GM18858 (cell line): ENCODE measurements around the gene WDR35.
"Not testable (repeated sequence)": the region's sequence is repeated elsewhere in the genome, so short reads cannot be mapped to it uniquely, and the experiment has no call there.

Source experiments
- ATAC-seq: cut with Tn5 transposase; IDR thresholded peaks from one replicate; pipeline ENCODE4 v1.9.1; 2021; ENCODE audit not compliant: unreplicated experiment

WDR35 gene

DNA sequence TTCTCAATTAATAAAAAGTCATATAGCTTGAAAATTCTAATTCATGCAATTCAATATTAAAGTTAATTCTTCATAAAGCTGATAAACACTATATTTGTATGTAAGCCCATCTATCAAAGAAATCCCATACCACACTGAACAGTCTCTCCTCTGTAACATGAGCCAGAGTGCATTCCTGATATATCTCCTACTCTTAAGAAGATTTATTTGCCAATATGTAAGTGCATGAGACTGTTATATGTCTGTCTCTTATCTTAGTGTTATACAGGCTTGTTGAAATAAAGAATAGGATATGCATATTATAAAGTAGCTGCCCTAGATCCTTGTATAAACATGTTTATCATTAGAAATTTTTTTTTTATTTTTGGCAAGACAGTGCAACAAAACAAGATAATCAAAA is 47.7 kb downstream of the WDR35 start:
- no peak for ATAC-seq

DNA sequence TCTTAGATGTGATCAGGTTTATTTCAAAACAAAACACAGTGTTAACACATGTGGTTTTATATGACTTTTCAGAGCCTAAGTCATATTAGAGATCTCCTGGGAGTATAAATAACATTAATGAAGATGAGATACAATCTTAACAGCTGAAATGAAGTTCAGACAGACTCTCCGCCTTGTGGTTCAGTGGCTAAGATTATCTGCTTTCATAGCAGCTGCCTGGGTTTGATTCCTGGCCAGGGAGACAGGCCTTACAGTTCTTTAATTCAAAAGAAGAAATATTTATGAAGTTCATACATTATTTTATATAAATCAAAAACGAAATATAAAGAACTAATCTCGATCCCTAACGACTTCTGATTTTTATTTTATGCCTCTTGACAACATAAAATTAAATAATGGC is 52.9 kb downstream of the WDR35 start:
- ATAC-seq: no peak

DNA sequence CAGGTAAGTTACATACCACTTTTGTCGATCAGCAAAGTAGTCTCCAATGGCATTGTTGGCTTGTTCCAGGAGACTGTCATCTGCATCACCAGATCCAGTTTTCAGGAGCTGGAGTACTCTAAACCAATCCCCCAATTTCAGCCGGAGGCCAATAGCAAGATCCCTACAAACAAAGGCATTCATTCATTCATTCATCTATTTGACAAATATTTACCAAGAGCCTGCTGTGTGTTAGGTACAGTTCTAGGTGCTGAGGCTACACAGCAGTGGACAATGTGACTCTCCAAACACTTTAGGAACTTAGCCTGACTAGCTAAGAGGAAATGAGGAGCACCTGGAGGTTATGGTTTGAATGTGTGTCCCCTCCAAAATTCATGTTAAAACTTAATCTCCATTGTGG is 53.7 kb downstream of the WDR35 start:
- no peak for ATAC-seq

DNA sequence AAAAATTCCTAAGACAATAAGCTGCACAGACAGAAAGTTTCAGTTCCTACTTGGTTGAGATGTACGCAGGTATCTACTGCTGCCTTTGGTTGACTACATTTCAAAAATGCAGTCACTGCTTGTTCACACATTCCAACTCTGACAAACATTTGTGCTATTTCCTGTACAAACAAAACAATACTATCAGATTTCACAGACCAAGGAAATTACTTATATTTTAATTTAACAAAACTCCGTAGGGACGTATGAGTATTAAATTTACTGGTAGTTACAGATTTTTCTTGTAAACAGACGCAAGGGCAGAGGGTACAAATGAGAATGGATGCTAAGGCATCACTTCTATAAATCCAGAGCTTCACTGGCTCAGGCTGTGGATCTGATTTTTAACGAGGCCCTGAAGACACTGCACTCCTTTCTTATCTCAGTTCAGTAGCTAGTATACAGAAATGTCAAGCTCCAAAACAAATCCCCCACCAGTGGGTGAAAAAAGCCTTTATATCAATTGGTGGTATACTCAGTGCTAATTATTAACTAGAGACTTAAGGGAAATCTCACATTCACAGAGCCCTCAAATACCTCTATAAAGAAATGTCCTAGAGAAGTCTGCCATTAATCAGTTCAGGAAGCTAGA is 56.4 kb downstream of the WDR35 start:
- peak; percentile 86 for ATAC-seq

DNA sequence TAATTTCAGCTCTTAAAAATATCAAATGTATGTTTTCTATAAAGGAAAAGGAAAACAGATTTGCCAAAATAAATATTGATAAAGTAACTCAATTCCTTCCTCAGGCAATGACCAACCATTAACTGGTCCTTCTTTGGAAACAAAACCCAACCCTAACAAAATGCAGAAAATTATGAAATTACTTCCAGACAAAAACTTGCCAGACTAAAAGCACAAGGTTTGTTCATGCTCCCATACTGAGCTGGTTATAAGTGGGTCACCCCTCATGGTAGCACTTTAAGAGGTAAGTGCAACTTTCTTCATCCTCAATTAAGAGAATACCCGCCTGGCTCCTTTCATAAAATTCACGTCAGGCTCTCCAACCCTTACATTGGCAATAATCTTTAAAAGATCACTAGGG is 57.0 kb downstream of the WDR35 start:
- peak; percentile 22 for ATAC-seq

DNA sequence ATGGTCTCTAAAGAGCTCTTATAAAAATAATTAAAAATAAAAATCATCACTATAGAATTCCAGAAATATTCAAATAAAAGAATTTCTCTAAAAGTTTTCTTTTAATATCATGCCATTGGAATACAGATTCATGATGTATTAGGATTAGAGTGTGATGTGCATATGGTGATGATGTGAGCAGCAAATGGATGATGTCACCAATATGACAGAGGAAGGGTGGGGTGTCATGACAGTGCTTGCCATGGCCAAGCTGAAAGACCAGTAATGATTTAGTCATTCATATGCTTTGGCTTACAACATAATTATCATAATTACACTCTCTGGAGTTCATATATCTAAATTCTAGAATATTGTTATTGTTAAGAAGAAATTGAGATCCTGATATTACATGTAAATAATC is 60.7 kb downstream of the WDR35 start:
- ATAC-seq: no peak

DNA sequence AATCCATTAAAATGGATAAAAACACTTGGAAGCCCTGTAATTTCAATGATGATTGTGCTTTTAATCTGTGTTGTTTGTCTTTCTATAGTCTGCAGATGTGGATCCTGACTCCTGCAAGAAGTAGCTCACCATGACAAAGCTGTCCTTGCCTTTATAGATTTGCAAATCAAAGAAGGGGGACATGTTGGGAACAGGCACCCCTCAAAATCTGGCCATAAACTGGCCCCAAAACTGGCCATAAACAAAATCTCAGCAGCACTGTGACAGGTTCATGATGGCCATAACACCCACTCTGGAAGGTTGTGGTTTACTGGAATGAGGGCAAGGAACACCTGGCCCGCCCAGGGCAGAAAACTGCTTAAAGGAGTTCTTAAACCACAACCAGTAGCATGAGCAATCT is 62.1 kb downstream of the WDR35 start:
- not testable (repeated sequence) for ATAC-seq

DNA sequence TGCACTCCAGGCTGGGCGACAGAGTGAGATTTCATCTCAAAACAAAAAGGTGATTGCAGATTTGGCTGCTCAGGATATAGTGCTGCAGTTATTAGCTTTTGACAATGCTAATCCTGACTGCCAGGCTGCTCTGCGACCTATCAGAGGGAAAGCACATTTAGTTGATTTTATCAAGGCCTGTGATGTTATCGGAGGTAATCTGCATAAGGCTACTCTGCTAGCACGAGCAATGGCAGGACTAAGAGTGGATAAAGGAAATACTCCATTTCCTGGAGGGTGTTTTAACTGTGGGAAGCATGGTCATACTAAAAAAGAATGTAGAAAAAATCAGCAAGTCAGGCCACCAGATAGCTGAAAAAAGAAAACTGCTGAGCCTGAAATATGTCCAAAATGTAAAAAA is 65.4 kb downstream of the WDR35 start:
- not testable (repeated sequence) for ATAC-seq

DNA sequence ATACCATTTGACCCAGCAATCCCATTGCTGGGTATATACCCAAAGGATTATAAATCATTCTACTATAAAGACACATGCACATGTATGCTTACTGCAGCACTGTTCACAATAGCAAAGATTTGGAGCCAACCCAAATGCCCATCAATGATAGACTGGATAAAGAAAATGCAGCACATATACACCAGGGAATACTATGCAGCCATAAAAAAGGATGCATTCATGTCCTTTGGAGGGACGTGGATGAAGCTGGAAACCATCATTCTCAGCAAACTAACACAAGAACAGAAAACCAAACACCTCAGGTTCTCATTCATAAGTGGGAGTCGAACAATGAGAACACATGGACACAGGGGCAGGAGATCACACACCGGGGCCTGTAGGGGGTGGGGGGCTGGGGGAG is 67.7 kb downstream of the WDR35 start:
- ATAC-seq: not testable (repeated sequence)

DNA sequence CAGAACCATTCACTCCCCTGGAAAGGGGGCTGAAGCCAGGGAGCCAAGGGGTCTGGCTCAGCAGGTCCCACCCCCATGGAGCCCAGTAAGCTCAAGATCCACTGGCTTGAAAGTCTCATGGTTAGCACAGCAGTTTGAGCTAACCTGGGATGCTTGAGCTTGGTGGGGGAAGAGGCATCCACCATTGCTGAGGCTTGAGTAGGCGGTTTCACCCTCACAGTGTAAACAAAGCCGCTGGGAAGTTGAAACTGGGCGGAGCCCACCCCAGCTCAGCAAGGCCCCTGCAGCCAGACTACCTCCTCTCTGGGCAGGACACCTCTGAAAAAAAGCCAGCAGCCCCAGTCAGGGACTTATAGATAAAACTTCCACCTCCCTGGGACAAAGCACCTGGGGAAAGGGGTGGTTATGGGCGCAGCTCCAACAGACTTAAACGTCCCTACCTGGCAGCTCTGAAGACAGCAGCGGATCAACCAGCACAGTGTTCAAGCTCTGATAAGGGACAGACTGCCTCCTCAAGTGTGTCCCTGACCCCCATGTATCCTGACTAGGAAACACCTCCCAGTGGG is 73.4 kb downstream of the WDR35 start:
- no peak for ATAC-seq

DNA sequence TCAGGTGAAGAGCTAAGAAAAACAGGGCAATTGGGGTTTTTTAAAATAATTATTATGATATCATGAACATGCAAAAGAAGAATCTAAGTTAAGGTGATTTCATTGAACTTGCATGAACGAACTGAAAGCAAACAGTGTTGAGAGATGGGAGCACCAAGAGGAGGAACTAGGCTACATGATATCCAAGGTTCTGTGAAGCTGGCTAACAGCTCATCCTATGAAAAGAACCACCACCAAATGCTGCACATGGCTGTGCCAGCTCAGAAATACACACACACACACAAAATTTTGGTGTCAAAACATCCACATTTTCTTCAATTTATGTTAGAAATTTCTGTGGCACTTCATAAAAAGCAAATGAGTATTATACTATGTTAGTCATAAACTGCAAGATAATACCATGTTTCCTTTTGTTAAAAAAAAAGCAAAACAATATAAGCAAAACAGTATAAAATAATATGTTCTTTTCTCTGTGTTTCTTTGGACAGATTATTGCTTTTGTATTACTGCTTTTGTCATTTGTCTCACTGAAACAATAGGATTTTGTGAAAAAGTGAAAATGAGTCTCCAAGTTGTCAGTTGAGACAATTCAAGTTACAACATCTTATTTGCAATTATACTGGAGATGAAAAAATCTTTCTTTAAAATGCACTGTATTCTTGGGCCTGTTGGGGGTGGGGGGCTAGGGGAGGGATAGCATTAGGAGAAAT is 75.5 kb downstream of the WDR35 start:
- no peak for ATAC-seq

DNA sequence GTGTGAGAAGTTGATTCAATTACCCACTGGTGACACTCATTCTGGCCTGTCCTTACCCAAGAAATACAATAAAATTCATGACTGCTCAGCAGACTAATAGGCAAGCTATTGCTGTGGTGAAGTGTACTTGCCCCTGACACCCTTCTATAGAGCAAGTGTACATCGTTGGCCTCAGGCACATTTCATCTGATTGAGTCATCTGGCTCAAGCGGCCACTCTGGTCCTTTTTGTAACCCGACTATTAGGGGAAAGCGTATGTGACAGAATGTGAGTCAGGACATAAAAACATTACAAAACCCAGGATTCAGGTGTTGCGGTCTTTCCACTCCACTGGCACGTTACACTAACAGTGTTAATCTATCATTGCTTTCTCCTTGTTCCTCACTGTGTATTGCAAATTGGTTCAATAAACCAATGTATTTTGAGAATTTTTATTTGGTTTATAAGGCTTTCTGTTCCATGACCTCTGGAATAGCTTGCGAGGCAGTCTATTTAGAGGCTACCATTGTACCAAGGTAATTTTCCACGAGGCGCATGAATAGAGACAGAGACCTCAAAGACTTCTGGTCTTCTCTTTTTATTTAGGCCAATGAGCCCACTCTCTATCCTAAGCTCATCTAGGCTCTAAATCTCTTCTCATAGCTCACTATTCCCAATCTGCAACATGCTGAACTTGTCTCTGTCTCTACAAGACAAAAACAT is 77.9 kb downstream of the WDR35 start:
- no peak for ATAC-seq

DNA sequence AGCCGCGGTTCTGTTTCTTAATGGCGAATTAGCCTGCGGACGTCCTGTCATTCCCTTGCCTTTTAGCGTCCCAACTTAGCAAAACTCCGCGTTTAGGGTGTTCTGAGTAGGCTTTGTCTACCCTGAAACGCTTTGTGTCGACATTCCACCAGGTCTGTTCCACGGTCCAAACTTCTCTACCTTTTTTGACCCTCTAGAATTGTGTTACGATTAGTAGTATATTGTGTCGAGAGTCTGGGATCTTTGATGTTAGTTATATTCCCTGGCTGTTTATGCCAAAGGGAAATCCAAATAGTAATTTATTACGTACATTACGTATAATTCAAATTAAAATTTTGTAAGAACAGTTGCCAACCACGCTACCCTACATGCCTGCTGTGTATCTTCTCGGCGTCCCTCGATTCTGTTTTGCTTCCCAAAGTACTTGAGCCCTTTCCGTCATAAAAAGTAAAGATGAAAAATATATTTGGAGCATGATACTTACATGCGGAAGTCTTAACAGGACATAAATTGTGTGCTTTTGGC is 87.6 kb downstream of the WDR35 start:
- no peak for ATAC-seq

DNA sequence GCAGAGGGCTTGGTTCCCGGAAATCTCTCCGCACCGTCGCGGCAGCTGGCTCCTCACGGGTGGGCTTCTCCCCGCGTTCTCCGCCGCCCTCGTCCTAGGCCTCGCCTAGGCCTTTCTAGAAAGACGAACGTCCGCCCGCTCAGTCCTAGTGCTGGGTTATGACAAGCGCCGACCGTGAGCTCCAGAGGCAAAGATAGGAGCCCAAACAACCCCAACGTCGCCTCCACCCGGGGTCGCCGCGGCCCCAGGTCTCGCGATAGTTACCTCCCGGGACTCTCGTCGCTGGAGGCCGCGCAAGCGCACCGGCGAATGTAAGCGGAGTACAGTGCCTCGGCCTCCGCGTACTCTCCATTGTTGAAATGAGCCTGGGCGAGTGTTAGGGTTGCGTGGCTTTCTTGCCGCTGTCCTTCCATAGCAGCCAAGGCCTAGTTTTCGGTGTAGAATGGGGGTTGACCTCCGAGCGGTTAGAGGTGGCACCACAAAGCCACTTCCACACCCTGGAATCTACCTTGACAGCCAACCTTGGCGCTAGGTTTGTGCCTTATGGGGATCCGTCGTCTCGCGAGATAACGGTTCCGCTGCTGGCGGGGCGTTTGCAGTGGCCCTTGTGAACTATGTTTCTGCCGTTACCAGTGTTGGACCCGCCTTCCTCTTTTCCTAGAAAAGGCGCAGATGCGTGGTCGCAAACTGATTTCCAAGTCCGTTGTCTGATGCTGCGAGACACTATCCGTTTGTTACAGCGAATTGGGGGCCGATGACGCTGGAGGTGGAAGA is 88.3 kb downstream of the WDR35 start, which contains the start of gene TTC32:
Gene TTC32, minus strand, starts transcription at position 542 of the 774 bp plus-strand sequence. Its CDS starts 129 bp downstream, at position 413.
- ATAC-seq: peak; percentile 74

DNA sequence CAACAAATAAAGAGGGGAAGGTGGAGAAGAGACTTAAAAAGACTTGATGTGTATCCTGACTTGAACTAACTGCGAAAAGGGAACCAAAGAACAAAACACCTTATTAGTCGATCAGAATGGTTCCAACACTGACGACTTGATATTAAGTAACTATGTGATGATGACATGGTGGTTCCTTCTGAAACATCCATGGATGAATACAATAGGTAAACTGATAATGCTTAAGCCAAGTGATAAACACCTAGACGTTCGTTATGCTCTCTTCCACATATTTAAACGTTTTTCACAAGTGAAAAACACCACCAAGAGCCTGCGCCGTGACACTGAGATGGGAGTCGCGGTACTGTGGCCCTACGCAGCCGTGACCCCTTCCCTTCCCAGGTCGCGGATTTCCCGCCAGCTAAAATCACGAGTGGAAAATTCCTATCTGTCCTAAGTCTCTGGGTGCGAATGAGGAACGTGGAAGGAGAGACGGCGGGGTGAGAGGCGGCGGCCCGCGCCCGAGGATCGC is 88.9 kb downstream of the WDR35 start:
- peak; percentile 0 for ATAC-seq

DNA sequence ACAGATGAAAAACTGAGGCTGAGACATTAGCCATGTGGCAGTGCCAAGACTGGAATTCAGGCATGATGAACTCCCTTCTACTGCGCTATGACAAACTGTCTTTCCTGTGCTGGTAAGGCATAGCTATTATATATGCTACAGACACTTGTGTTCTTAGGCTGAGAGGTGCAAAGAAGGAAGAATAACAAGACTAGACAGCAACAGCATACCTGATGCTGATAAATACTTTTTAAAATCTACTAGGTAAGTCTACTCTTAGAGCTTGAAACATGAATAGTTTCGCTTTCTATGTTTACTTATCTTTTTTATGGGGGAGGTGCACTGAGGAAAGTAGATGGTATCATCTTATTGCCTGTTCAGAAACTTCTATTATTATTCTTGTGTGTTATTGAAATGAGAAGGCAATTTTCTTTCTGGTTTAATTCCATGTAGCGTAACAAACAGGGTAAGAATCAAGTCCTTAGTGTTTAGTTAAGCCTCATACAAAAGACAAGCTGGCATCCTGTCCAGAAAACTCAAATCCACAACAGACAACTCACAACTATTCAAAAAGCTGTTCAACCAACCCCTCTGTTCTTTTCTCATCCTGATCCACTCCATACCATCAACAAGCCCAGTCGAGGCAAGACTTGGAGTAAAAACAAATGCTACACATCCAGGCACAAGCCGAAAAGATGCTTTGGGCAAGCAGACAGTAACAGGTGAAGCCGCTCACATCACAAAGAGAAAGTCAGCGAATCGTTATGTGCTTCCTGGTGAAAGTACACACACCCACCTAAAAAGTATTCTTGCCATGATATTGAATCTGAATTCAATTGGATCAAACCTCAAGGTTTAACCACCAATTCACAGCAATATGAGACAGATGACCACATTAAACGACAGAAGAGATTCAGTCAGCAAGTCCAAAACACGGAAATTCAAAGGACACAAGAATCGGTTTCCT is 89.6 kb downstream of the WDR35 start:
- ATAC-seq: peak; percentile 27

DNA sequence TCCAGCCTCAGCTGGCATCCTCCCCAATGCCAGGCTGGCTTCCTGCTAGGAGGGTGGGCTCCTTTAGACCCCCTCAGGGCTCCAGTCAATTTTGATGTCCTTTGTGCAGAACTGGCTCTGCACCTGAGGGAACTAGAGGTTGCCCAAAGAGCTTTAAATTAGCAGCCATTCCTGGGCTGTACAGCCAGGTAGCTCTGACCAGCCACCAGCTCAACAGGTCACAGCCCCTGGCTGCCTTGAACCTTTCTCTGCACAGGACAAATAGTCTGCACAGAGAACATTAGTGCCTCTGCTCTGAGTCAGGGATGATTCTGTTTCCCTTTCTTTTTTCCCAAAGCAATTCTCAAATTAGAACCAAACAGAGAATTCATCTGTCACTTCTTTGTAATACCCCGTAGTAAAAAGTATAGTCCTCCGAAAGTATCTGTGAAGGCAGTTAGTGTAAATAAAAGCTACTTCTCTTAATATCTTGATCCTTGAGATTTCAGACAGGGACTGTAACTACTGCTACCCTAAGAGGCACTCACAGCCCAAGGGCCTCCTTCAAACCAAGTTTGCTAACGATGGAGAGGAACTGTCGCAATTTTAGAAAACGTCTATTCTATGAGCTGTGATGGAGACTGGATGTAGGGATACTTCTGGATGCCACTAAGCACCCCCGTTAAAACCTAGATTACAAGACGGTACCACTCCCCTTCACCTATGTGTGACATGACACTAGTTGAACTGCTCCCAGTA is 91.1 kb downstream of the WDR35 start:
- ATAC-seq: no peak

DNA sequence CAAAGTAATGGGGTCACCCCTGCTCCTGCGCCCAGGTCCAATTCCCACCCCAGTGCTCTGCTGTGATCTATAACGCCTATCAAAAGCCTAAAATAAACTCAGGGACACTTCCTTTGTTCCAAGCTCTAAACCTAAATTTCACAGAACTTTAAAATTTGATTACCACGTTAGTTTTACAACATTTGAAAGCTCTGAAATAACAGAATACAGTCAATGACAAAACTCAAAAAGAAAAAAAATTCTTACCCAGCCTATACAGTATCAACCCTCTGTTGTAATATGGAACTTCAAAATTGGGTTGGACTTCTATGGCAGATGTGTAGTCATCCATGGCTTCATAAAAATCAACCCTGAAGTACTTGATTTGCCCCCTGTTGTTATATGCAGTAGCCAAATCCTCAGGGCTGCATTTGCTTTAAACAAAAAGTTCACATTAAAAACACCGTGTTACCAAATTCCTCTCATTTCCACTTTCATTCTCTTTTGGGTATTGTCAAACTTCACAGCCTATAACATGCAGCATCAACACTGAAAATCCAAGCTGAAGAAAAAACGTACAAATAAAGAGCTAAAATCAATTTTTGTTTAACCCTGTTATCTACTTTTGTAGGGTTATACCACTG is 92.2 kb downstream of the WDR35 start:
- no peak for ATAC-seq
